NB4 (cell line): ENCODE results near the gene AGBL1.

Source experiments
- CTCF ChIP-seq: IDR thresholded peaks from one replicate; pipeline ENCODE4 v1.5.1; 2012; ENCODE audit warnings: low read depth, low read length
- MYC ChIP-seq: IDR thresholded peaks from 2 replicates; pipeline ENCODE4 v1.6.1; 2011; ENCODE audit warnings: low read depth, low read length
- POLR2A ChIP-seq: IDR thresholded peaks from 2 replicates; pipeline ENCODE4 v1.6.1; 2011; ENCODE audit warnings: mild to moderate bottlenecking; ENCODE audit not compliant: insufficient read length; ENCODE audit errors: extremely low read depth
- TF ChIP-seq, protein P1 (sequence below): IDR thresholded peaks from 2 replicates; pipeline ENCODE4 v1.6.1; 2011; ENCODE audit warnings: low read depth, low read length

GRCh38 chr15:86353213-86353612 is 273.5 kb downstream of the AGBL1 start:
- TF ChIP-seq POLR2A (no peak), CTCF (no peak), MYC (no peak)
- TF ChIP-seq, protein P1, sequence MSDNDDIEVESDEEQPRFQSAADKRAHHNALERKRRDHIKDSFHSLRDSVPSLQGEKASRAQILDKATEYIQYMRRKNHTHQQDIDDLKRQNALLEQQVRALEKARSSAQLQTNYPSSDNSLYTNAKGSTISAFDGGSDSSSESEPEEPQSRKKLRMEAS, result no peak
